Measurements from ENCODE around the gene DTNB.

- TF ChIP-seq, protein P1, sequence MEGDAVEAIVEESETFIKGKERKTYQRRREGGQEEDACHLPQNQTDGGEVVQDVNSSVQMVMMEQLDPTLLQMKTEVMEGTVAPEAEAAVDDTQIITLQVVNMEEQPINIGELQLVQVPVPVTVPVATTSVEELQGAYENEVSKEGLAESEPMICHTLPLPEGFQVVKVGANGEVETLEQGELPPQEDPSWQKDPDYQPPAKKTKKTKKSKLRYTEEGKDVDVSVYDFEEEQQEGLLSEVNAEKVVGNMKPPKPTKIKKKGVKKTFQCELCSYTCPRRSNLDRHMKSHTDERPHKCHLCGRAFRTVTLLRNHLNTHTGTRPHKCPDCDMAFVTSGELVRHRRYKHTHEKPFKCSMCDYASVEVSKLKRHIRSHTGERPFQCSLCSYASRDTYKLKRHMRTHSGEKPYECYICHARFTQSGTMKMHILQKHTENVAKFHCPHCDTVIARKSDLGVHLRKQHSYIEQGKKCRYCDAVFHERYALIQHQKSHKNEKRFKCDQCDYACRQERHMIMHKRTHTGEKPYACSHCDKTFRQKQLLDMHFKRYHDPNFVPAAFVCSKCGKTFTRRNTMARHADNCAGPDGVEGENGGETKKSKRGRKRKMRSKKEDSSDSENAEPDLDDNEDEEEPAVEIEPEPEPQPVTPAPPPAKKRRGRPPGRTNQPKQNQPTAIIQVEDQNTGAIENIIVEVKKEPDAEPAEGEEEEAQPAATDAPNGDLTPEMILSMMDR (IDR thresholded peaks at IDR 0.05): no peak
- no peak for TF ChIP-seq EZH2 (IDR thresholded peaks at IDR 0.05; ENCODE audit: borderline replicate concordance, insufficient read depth, low read depth, low read length, poor library complexity, severe bottlenecking)
These were observed 326.1 kb downstream of the DTNB start for GRCh38 chr2:25347205-25347815.

Data from B cell (primary cell).